GM12891 (cell line): Measurements from ENCODE around the gene DENND5A.

Experiments
- PAX5 ChIP-seq: IDR thresholded peaks from 2 replicates; pipeline ENCODE4 v1.6.1; 2011; ENCODE audit warnings: low read length, moderate library complexity, mild to moderate bottlenecking; ENCODE audit not compliant: insufficient read depth, severe bottlenecking
- POLR2A ChIP-seq: IDR thresholded peaks from 2 replicates; pipeline ENCODE4 v1.6.1; 2011; ENCODE audit warnings: low read depth, low read length, control low read depth
- POLR2AphosphoS5 ChIP-seq: IDR thresholded peaks from 2 replicates; pipeline ENCODE4 v1.6.1; 2011; ENCODE audit warnings: low read depth, low read length, control low read depth
- POU2F2 ChIP-seq: IDR thresholded peaks from 2 replicates; pipeline ENCODE4 v1.6.1; 2011; ENCODE audit warnings: low read depth, mild to moderate bottlenecking, control low read depth, low read length, moderate library complexity
- SPI1 ChIP-seq: IDR thresholded peaks from 2 replicates; pipeline ENCODE4 v1.6.1; 2011; ENCODE audit warnings: low read depth, low read length, control low read depth
- TAF1 ChIP-seq: IDR thresholded peaks from 2 replicates; pipeline ENCODE4 v1.6.1; 2011; ENCODE audit warnings: low read depth, low read length, control low read depth

GRCh38 chr11:9254416-9254815 lies 10.7 kb downstream of the DENND5A start:
- no peak for TF ChIP-seq POLR2AphosphoS5
- no peak for TF ChIP-seq POLR2A
- TF ChIP-seq SPI1, result no peak
- TF ChIP-seq TAF1, result no peak
- no peak for TF ChIP-seq POU2F2
- no peak for TF ChIP-seq PAX5
